SK-N-SH (cell line): ENCODE data around the gene LIPJ. TPM values are rescaled to one million over a fixed set of nuclear protein-coding genes. Genes with fewer than 3 reads are reported as not detected.
A peak's percentile ranks its signal among the peaks of the same experiment; 100 is the strongest.

Source experiments
- CTCF ChIA-PET: fragments of 300-600, 350-600 bp; formaldehyde crosslinking; extraction: SDS; loops from one replicate; lab custom pipeline; 2021; lab: Yijun Ruan, JAX
- POLR2A ChIA-PET: fragments of 350-600 bp; sonication (Branson Sonifier 250); formaldehyde crosslinking; extraction: SDS; loops from one replicate; lab custom pipeline; 2020; ENCODE audit warnings: antibody characterized with exemption, inconsistent platforms; lab: Yijun Ruan, JAX
- DNase-seq: peaks from one replicate; pipeline ENCODE4 v3.0.0; 2012
- H2AFZ ChIP-seq: fragments of 200-600 bp; sonication (generic); 2 replicates; pipeline ENCODE4 v1.8.1; 2016; ENCODE audit warnings: antibody characterized with exemption, mild to moderate bottlenecking, low read depth
- H3F3A ChIP-seq: fragments of 200-600 bp; sonication (generic); replicated peaks from 2 replicates; pipeline ENCODE3; 2016; ENCODE audit warnings: antibody characterized with exemption, mild to moderate bottlenecking; ENCODE audit not compliant: insufficient read depth
- H3K27ac ChIP-seq, 2 experiments: fragments of 200-500 bp in 1 of 2; fragments of 200-600 bp in 1 of 2; sonication (Bioruptor generic) in 1 of 2; sonication (generic), shearing (Covaris generic) in 1 of 2; 2 replicates each; pipeline versions ENCODE4 v1.5.1 to v1.6.1; 2014 to 2016; ENCODE audit warnings: low read depth in 2 of 2, inconsistent platforms in 1 of 2, low read length in 1 of 2, mild to moderate bottlenecking in 1 of 2, mixed read lengths in 1 of 2
- H3K27me3 ChIP-seq: fragments of 200-600 bp; sonication (generic), shearing (Covaris generic); 2 replicates; pipeline ENCODE4 v1.6.1; 2016; ENCODE audit warnings: mixed run types; ENCODE audit not compliant: insufficient read depth
- H3K36me3 ChIP-seq, 2 experiments: fragments of 200-500 bp in 1 of 2; fragments of 200-600 bp in 1 of 2; sonication (Bioruptor generic) in 1 of 2; sonication (generic) in 1 of 2; replicated peaks in 1 of 2; 2 replicates each; pipeline versions ENCODE3 to v1.5.1; 2014 to 2016; ENCODE audit warnings: low read length in 1 of 2, mild to moderate bottlenecking in 1 of 2; ENCODE audit not compliant: insufficient read depth in 2 of 2, control insufficient read depth in 1 of 2
- H3K4me1 ChIP-seq, 2 experiments: fragments of 200-500 bp in 1 of 2; fragments of 200-600 bp in 1 of 2; sonication (Bioruptor generic) in 1 of 2; sonication (generic), shearing (Covaris generic) in 1 of 2; 2 replicates each; pipeline versions ENCODE4 v1.5.1 to v1.6.1; 2014 to 2016; ENCODE audit warnings: low read depth in 1 of 2, low read length in 1 of 2, mixed run types in 1 of 2; ENCODE audit not compliant: insufficient read depth in 2 of 2, control insufficient read depth in 1 of 2
- H3K4me2 ChIP-seq: fragments of 200-600 bp; sonication (generic), shearing (Covaris generic); 2 replicates; pipeline ENCODE4 v1.6.1; 2017; ENCODE audit warnings: mixed run types
- H3K4me3 ChIP-seq, 2 experiments: fragments of 200-500 bp in 1 of 2; fragments of 200-600 bp in 1 of 2; sonication (Bioruptor generic) in 1 of 2; sonication (generic), shearing (Covaris generic) in 1 of 2; 2 replicates each; pipeline versions ENCODE4 v1.5.1 to v1.8.1; 2014 to 2016; ENCODE audit warnings: low read depth in 2 of 2, inconsistent platforms in 1 of 2, low read length in 1 of 2, mild to moderate bottlenecking in 1 of 2, mixed read lengths in 1 of 2, moderate library complexity in 1 of 2
- H3K79me2 ChIP-seq: fragments of 200-600 bp; sonication (generic); 2 replicates; pipeline ENCODE4 v1.8.1; 2017; ENCODE audit warnings: mild to moderate bottlenecking; ENCODE audit not compliant: insufficient read depth
- H3K9ac ChIP-seq: fragments of 200-600 bp; sonication (generic); 2 replicates; pipeline ENCODE4 v1.6.1; 2017; ENCODE audit warnings: mixed run types
- H3K9me2 ChIP-seq: fragments of 200-600 bp; sonication (generic); 2 replicates; pipeline ENCODE4 v1.6.1; 2017; ENCODE audit warnings: mixed run types
- H3K9me3 ChIP-seq: fragments of 200-600 bp; sonication (generic); 2 replicates; pipeline ENCODE4 v1.6.1; 2017; ENCODE audit warnings: mixed run types, mild to moderate bottlenecking, moderate library complexity
- H4K20me1 ChIP-seq: fragments of 200-600 bp; sonication (generic); 2 replicates; pipeline ENCODE4 v1.6.1; 2017; ENCODE audit warnings: mild to moderate bottlenecking, mixed run types; ENCODE audit not compliant: insufficient read depth
- CHD2 ChIP-seq: fragments of 150-350 bp; IDR thresholded peaks from 2 replicates; pipeline ENCODE4 v1.6.1; 2018; ENCODE audit warnings: low read length; ENCODE audit not compliant: partially characterized antibody
- EP300 ChIP-seq, 2 experiments: IDR thresholded peaks; 2 replicates each; pipeline versions ENCODE4 v1.4.0 to v1.6.1; 2012; ENCODE audit warnings: borderline replicate concordance in 1 of 2, low read depth in 1 of 2, low read length in 1 of 2
- EZH2phosphoT487 ChIP-seq: fragments of 200-600 bp; sonication (generic); IDR thresholded peaks from 2 replicates; pipeline ENCODE4 v1.6.1; 2017; ENCODE audit warnings: low read depth, mixed run types, mild to moderate bottlenecking, antibody characterized with exemption, moderate library complexity, borderline replicate concordance
- FOSL2 ChIP-seq: IDR thresholded peaks from 2 replicates; pipeline ENCODE4 v1.4.0; 2012; ENCODE audit warnings: low read depth, mild to moderate bottlenecking, moderate library complexity, borderline replicate concordance
- GABPA ChIP-seq: IDR thresholded peaks from 2 replicates; pipeline ENCODE4 v1.4.0; 2012; ENCODE audit warnings: low read depth, mild to moderate bottlenecking
- GATA2 ChIP-seq: sonication (generic); formaldehyde crosslinking; IDR thresholded peaks from 2 replicates; pipeline ENCODE4 v1.5.0; 2020; ENCODE audit warnings: mild to moderate bottlenecking, missing genetic modification reagents
- JUND ChIP-seq: IDR thresholded peaks from 2 replicates; pipeline ENCODE4 v1.4.0; 2012
- MEF2A ChIP-seq: IDR thresholded peaks from 2 replicates; pipeline ENCODE4 v1.4.0; 2012; ENCODE audit warnings: low read depth, borderline replicate concordance
- NFIC ChIP-seq: IDR thresholded peaks from 2 replicates; pipeline ENCODE4 v1.4.0; 2012; ENCODE audit warnings: borderline replicate concordance
- PBX3 ChIP-seq: IDR thresholded peaks from 2 replicates; pipeline ENCODE4; 2012
- POLR2AphosphoS5 ChIP-seq: IDR thresholded peaks from 2 replicates; pipeline ENCODE4 v1.6.1; 2012; ENCODE audit warnings: low read depth, low read length
- RAD21 ChIP-seq: IDR thresholded peaks from 2 replicates; pipeline ENCODE4 v1.6.1; 2012; ENCODE audit warnings: mild to moderate bottlenecking, low read length
- REST ChIP-seq: IDR thresholded peaks from 2 replicates; pipeline ENCODE4 v1.6.1; 2012; ENCODE audit warnings: mild to moderate bottlenecking, low read depth, low read length, moderate library complexity
- RXRA ChIP-seq: IDR thresholded peaks from 2 replicates; pipeline ENCODE4 v1.4.0; 2012; ENCODE audit warnings: low read depth, mild to moderate bottlenecking, borderline replicate concordance
- SIN3A ChIP-seq: IDR thresholded peaks from 2 replicates; pipeline ENCODE4 v1.6.1; 2012; ENCODE audit warnings: low read depth, mild to moderate bottlenecking, low read length, moderate library complexity, borderline replicate concordance
- TCF12 ChIP-seq: IDR thresholded peaks from 2 replicates; pipeline ENCODE4 v1.4.0; 2012
- TEAD4 ChIP-seq: IDR thresholded peaks from 2 replicates; pipeline ENCODE4 v1.4.0; 2012; ENCODE audit warnings: mild to moderate bottlenecking, borderline replicate concordance; ENCODE audit not compliant: insufficient read depth
- USF1 ChIP-seq: IDR thresholded peaks from 2 replicates; pipeline ENCODE4 v1.4.0; 2012; ENCODE audit warnings: low read depth, borderline replicate concordance
- YY1 ChIP-seq: IDR thresholded peaks from 2 replicates; pipeline ENCODE4 v1.4.0; 2012; ENCODE audit warnings: low read depth, mild to moderate bottlenecking
- ZBTB33 ChIP-seq: IDR thresholded peaks from 2 replicates; pipeline ENCODE4 v1.4.0; 2012; ENCODE audit warnings: low read depth, borderline replicate concordance
- WGBS: methylation state at CpG from one replicate; pipeline ENCODE4 v1.1.6; 2017; ENCODE audit warnings: low lambda C conversion rate; 5-methylcytosine and 5-hydroxymethylcytosine counted together
- polyA plus RNA-seq, 3 experiments: library from polyadenylated mRNA; depleted of rRNA; stranded (reverse); fragments of >200 nt; gene quantifications; 2 replicates each; pipeline ENCODE4 v1.2.3, GENCODE V29; 2012

Gene LIPJ
- polyA plus RNA-seq, 1 of the 3 experiments (the other 2 are of a cell fraction), result not detected

- H3K27me3 ChIP-seq, result no peaks in the 10 kb centered on the region
- H3F3A ChIP-seq, result peaks cover 6% of the 10 kb centered on the region
- H3K4me2 ChIP-seq, result no peak overlapping the region
- no peak overlapping the region for H2AFZ ChIP-seq
- CTCF ChIA-PET, result interaction anchor here (0.6 to 1.3 kb wide), 3 partner anchors 167 to 706 kb away, joined by 3 to 5 read pairs (median 3); no protein-coding TSS in a partner anchor
- 50% methylated on average over 1 of the region's 1 CpG for WGBS
- no peaks in the 10 kb centered on the region for H4K20me1 ChIP-seq
- H3K4me1 ChIP-seq, result peaks cover 6 to 8% of the 10 kb centered on the region in 2 experiments; a peak in 2 of 4 replicates
- no peaks in the 10 kb centered on the region for H3K36me3 ChIP-seq
- H3K9me2 ChIP-seq, result no peaks in the 10 kb centered on the region
- POLR2A ChIA-PET, result no interaction called here
- H3K79me2 ChIP-seq, result no peaks in the 10 kb centered on the region
- H3K27ac ChIP-seq, result peak overlapping the region; percentile 22 to 60; a peak in 3 of 4 replicates
- H3K9ac ChIP-seq, result no peak overlapping the region
- H3K4me3 ChIP-seq, result no peak overlapping the region; a peak in 1 of 4 replicates
- no peaks in the 10 kb centered on the region for H3K9me3 ChIP-seq
- no peak for DNase-seq
- TF ChIP-seq NFIC (no peak), YY1 (no peak), GABPA (no peak), USF1 (no peak), JUND (no peak), SIN3A (no peak), CHD2 (no peak)
- TF ChIP-seq, all 33 proteins: peak for 0
Measured at GRCh38 chr10:88557256-88557655, 29.3 kb upstream of the LIPJ start.

GRCh38 chr10:88557658-88558057 is 28.9 kb upstream of the LIPJ start:
- ChIA-PET CTCF (interaction anchor here (0.6 to 1.3 kb wide), 3 partner anchors 168 to 706 kb away, joined by 3 to 5 read pairs (median 3); no protein-coding TSS in a partner anchor), POLR2A (no interaction called here)
- H2AFZ ChIP-seq, result peak overlapping the region; percentile 70; the same call in 1 of the 2 replicates
- TF ChIP-seq TEAD4, result 0 out of 2 replicates have a peak, but pooled peaks have one; percentile 31
- TF ChIP-seq EZH2phosphoT487, result no peak
- no peak for TF ChIP-seq GABPA
- TF ChIP-seq RXRA, result 0 out of 2 replicates have a peak, but pooled peaks have one; percentile 40
- TF ChIP-seq FOSL2, result peak; percentile 73; the same call in 1 of the 2 replicates
- TF ChIP-seq NFIC, result peak; percentile 35; the same call in 1 of the 2 replicates
- TF ChIP-seq TCF12, result peak; percentile 69
- no peak for TF ChIP-seq YY1
- TF ChIP-seq ZBTB33, result 0 out of 2 replicates have a peak, but pooled peaks have one; percentile 15
- peak; percentile 32; the same call in 1 of the 2 replicates for TF ChIP-seq MEF2A
- no peak for TF ChIP-seq GATA2 (CRISPR knock-in tag)
- no peak for TF ChIP-seq REST
- TF ChIP-seq EP300 (IDR thresholded peaks at IDR 0.05; ENCODE audit: borderline replicate concordance in 1 of 2, low read depth in 1 of 2, low read length in 1 of 2), result peak in 1 of 2 experiments; percentile 79; a peak in 2 of 4 replicates
- no peak for TF ChIP-seq RAD21
- TF ChIP-seq PBX3, result peak; percentile 77
- peak; percentile 24; the same call in 1 of the 2 replicates for TF ChIP-seq POLR2AphosphoS5

More at GRCh38 chr10:88557658-88558057, 28.9 kb upstream of the LIPJ start:
- Histone ChIP-seq H3K27me3 (no peaks in the 10 kb centered on the region), H3K27ac (peak overlapping the region; percentile 22 to 60; a peak in 3 of 4 replicates), H3K9ac (no peak overlapping the region), H3F3A (peaks cover 6% of the 10 kb centered on the region), H3K9me3 (no peaks in the 10 kb centered on the region), H3K4me3 (no peak overlapping the region; a peak in 1 of 4 replicates), H4K20me1 (no peaks in the 10 kb centered on the region), H3K9me2 (no peaks in the 10 kb centered on the region), H3K36me3 (no peaks in the 10 kb centered on the region), H3K79me2 (no peaks in the 10 kb centered on the region), H3K4me1 (peaks cover 4 to 8% of the 10 kb centered on the region in 2 experiments; a peak in 2 of 4 replicates), H3K4me2 (no peak overlapping the region)
- 6% methylated on average over 2 of the region's 2 CpGs for WGBS
- no peak for DNase-seq
